Large intestine (tissue), 3 donors: Measurements from ENCODE around the gene AKAP8L. TPM values are rescaled to one million over a fixed set of nuclear protein-coding genes. Genes with fewer than 3 reads are reported as not detected.

Experiments
- DNase-seq, 2 donors: peaks; one replicate each; pipeline versions ENCODE4 v3.0.0 to v3.0.0-alpha.2; 2013
- H3K27ac ChIP-seq: one replicate; pipeline ENCODE4 v1.5.1; 2013; ENCODE audit warnings: low read length
- H3K27me3 ChIP-seq: 2 replicates; pipeline ENCODE4 v1.6.1; 2013; ENCODE audit warnings: low read length; ENCODE audit not compliant: control insufficient read depth, insufficient read depth
- H3K36me3 ChIP-seq: 2 replicates; pipeline ENCODE4 v1.6.1; 2013; ENCODE audit warnings: low read length; ENCODE audit not compliant: control insufficient read depth, insufficient read depth
- H3K4me1 ChIP-seq: one replicate; pipeline ENCODE4 v1.6.1; 2013; ENCODE audit warnings: low read length; ENCODE audit not compliant: control insufficient read depth, insufficient read depth
- H3K4me3 ChIP-seq: one replicate; pipeline ENCODE4 v1.5.1; 2013; ENCODE audit warnings: low read length
- H3K9me3 ChIP-seq: one replicate; pipeline ENCODE4 v1.6.1; 2013; ENCODE audit warnings: mild to moderate bottlenecking, low read depth, low read length, moderate library complexity; ENCODE audit not compliant: control insufficient read depth
- WGBS: methylation state at CpG from one replicate; pipeline ENCODE4 v1.1.5; 2013; ENCODE audit warnings: low lambda C conversion rate; ENCODE audit not compliant: insufficient coverage; 5-methylcytosine and 5-hydroxymethylcytosine counted together
- polyA plus RNA-seq: library from polyadenylated mRNA; unstranded; fragments of 120-200 nt; gene quantifications from one replicate; pipeline ENCODE4 v1.2.1, GENCODE V29; 2013

The AKAP8L gene
- polyA plus RNA-seq, 1 donor = 74.7 TPM

- DNase-seq = no peak
- no CpG with 5 or more reads among the region's 36 CpGs for WGBS
- H3K27me3 ChIP-seq = no peaks in the 10 kb centered on the region
These were observed 6.6 kb upstream of the AKAP8L start for GRCh38 chr19:15425321-15425950.

DNA sequence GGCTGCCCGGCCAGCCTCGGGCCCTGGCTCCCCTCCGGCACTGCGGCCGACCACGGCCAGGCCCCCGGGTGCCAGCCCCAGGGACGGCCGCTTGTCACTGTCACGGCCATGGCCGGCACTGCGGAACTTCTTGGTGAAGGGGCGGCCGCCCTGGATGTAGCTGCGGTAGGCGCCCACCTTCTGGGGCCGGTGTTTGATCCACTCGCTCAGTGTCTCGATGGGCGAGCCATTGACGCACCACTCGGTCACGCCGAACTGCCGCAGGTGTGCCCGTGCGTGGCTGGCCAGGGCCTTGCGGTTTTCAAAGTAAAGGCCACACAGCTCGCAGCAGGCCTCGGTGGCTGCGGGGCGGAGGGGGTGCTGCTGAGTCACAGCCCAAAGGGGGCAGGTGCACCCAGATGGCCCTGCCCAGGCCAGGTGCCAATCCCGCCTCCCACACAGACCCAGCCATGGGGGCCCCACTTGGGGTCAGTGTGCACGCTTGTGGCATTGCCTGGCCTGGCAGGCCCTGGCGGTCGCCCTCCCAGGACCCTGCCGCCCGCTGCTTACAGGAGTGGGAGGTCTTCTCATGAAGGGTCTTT is 6.0 kb upstream of the AKAP8L start:
- Histone ChIP-seq H3K36me3 (peaks cover 50% of the 10 kb centered on the region), H3K27me3 (no peaks in the 10 kb centered on the region), H3K27ac (no peak overlapping the region), H3K4me1 (no peaks in the 10 kb centered on the region), H3K9me3 (peaks cover 5% of the 10 kb centered on the region), H3K4me3 (no peak overlapping the region)
- WGBS = no CpG with 5 or more reads among the region's 38 CpGs
- no peak for DNase-seq

More at GRCh38 chr19:15425321-15425950, 6.6 kb upstream of the AKAP8L start:
- Histone ChIP-seq H3K4me3 (no peak overlapping the region), H3K9me3 (peaks cover 5% of the 10 kb centered on the region), H3K36me3 (peaks cover 50% of the 10 kb centered on the region), H3K4me1 (no peaks in the 10 kb centered on the region), H3K27ac (no peak overlapping the region)

- Histone ChIP-seq H3K4me3 (no peak overlapping the region), H3K27me3 (no peaks in the 10 kb centered on the region), H3K36me3 (peaks cover 50% of the 10 kb centered on the region), H3K27ac (no peak overlapping the region), H3K9me3 (peaks cover 5% of the 10 kb centered on the region), H3K4me1 (peaks cover 4% of the 10 kb centered on the region)
- WGBS = no CpG with 5 or more reads among the region's 13 CpGs
- DNase-seq = no peak
These were observed 5.3 kb upstream of the AKAP8L start for GRCh38 chr19:15424121-15424520.

- peaks cover 4% of the 10 kb centered on the region for H3K4me1 ChIP-seq
- peaks cover 5% of the 10 kb centered on the region for H3K9me3 ChIP-seq
- no peak overlapping the region for H3K4me3 ChIP-seq
- no CpG with 5 or more reads among the region's 6 CpGs for WGBS
- no peak for DNase-seq
- peaks cover 50% of the 10 kb centered on the region for H3K36me3 ChIP-seq
- no peak overlapping the region for H3K27ac ChIP-seq
- H3K27me3 ChIP-seq = no peaks in the 10 kb centered on the region
These were observed 4.3 kb upstream of the AKAP8L start for GRCh38 chr19:15423130-15423529.

- DNase-seq = no peak
These were observed 3.7 kb upstream of the AKAP8L start for GRCh38 chr19:15422296-15423075.

DNA sequence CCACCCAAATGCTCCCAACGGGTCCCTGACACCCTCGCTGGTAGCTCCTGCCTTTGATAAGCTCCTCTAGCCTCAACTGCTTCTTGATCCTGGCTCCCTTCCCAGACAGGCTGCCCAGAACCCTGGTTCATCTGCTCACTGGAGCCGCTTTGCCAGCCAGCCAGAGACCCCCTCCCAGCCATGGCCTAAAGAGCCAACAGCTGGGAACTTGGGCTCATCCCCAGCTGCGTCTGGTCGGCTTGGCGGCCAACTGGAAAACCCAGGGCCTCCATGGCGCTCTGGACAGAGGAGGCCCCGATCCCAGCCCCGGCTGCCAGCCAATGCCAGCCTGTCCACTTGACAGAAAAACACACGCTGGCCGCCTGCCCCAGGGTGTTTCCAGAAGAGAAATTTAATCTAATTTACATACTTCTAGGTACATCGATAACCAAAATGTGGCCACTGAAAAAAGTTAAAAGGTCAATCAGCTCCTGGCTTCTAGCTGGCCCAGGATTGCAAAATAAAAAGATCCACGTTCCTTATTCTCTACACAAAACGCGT is 3.0 kb upstream of the AKAP8L start:
- Histone ChIP-seq H3K4me3 (no peak overlapping the region), H3K27me3 (no peaks in the 10 kb centered on the region), H3K36me3 (peaks cover 39% of the 10 kb centered on the region), H3K4me1 (peaks cover 4% of the 10 kb centered on the region), H3K27ac (no peak overlapping the region), H3K9me3 (peaks cover 5% of the 10 kb centered on the region)
- peak in 1 of 2 donors; percentile 14 for DNase-seq
- no CpG with 5 or more reads among the region's 15 CpGs for WGBS

More at GRCh38 chr19:15422296-15423075, 3.7 kb upstream of the AKAP8L start:
- no peak overlapping the region for H3K4me3 ChIP-seq
- no peaks in the 10 kb centered on the region for H3K27me3 ChIP-seq
- no peak overlapping the region for H3K27ac ChIP-seq
- H3K4me1 ChIP-seq = peaks cover 4% of the 10 kb centered on the region
- peaks cover 5% of the 10 kb centered on the region for H3K9me3 ChIP-seq
- no CpG with 5 or more reads among the region's 22 CpGs for WGBS
- peaks cover 46% of the 10 kb centered on the region for H3K36me3 ChIP-seq

- H3K27ac ChIP-seq = no peak overlapping the region
- no peaks in the 10 kb centered on the region for H3K27me3 ChIP-seq
- peaks cover 4% of the 10 kb centered on the region for H3K4me1 ChIP-seq
- DNase-seq = peak in 1 of 2 donors; percentile 17
- H3K36me3 ChIP-seq = peaks cover 36% of the 10 kb centered on the region
- no CpG with 5 or more reads among the region's 12 CpGs for WGBS
- H3K9me3 ChIP-seq = peaks cover 5% of the 10 kb centered on the region
- H3K4me3 ChIP-seq = no peak overlapping the region
These were observed 2.4 kb upstream of the AKAP8L start for GRCh38 chr19:15421136-15421695.

GRCh38 chr19:15419413-15420025 is 731 bp upstream of the AKAP8L start:
- Histone ChIP-seq H3K27me3 (no peaks in the 10 kb centered on the region), H3K27ac (no peak overlapping the region), H3K36me3 (peaks cover 30% of the 10 kb centered on the region), H3K4me1 (peaks cover 4% of the 10 kb centered on the region), H3K9me3 (peaks cover 5% of the 10 kb centered on the region), H3K4me3 (peak overlapping the region; percentile 23)
- no peak for DNase-seq
- no CpG with 5 or more reads among the region's 16 CpGs for WGBS

DNA sequence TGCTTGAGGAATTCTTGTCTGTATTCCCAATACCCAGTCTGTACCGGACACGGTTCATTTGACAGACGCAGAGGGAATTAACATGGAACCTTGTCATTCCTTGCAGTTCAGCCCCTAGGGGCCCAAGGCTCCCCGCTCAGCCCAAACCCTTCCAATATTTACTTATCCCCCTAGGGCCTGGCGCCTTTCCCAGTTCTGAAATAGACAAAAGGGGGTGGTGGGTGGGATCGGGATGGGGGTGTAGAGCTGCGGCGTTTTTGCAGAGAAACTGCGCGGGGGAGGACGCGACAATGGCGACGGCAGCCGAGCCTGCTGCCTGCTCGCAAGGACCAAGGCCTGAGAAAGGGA is 583 bp downstream of the AKAP8L start:
- DNase-seq = no peak
- peak overlapping the region; percentile 77 for H3K27ac ChIP-seq
- WGBS = no CpG with 5 or more reads among the region's 16 CpGs
- H3K27me3 ChIP-seq = no peaks in the 10 kb centered on the region
- peaks cover 1% of the 10 kb centered on the region for H3K9me3 ChIP-seq
- H3K4me1 ChIP-seq = peaks cover 4% of the 10 kb centered on the region
- H3K4me3 ChIP-seq = peak overlapping the region; percentile 100
- peaks cover 18% of the 10 kb centered on the region for H3K36me3 ChIP-seq

DNA sequence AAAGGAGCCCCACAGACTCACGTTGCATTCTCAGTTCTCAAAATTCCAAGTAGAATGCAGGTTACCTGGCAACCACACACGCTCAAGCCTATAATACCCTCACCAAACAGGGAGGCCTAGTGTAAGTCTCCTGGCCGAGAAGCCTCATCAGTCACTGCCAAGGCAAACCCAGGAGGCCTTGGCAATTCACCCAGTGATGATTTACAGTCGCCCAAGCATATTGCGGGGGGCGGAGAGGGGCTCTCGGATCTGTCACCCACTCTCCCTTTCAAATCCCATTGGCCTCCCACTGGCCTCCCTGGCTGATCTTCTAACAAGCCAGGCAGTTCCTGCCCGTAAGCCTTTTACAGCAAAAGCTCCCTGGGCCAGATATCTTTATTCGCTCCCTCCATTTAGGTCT is 1.1 kb downstream of the AKAP8L start:
- no peaks in the 10 kb centered on the region for H3K27me3 ChIP-seq
- no peaks in the 10 kb centered on the region for H3K9me3 ChIP-seq
- H3K4me1 ChIP-seq = peaks cover 4% of the 10 kb centered on the region
- peak overlapping the region; percentile 77 for H3K27ac ChIP-seq
- peaks cover 13% of the 10 kb centered on the region for H3K36me3 ChIP-seq
- peak overlapping the region; percentile 100 for H3K4me3 ChIP-seq
- peak in 1 of 2 donors; percentile 14 for DNase-seq
- WGBS = 0% methylated on average over 1 of the region's 9 CpGs
